Psoas muscle (tissue), 8 donors: Measurements from ENCODE around the gene ADRA2C. TPM values are rescaled to one million over a fixed set of nuclear protein-coding genes. Genes with fewer than 3 reads are reported as not detected.
"Not testable (repeated sequence)": the region's sequence is repeated elsewhere in the genome, so short reads cannot be mapped to it uniquely, and the experiment has no call there.

Source experiments
- ATAC-seq, 4 donors: fragments of 200-7000 bp; cut with Tn5 transposase; one replicate each; pipeline ENCODE4 v1.9.1; 2020; ENCODE audit warnings: moderate library complexity in 3 of 4, mild to moderate bottlenecking in 2 of 4
- DNase-seq, 2 donors: peaks; one replicate each; pipeline ENCODE4 v3.0.0-alpha.2; 2020
- H3K27ac ChIP-seq: fragments of 200-600 bp; one replicate; pipeline ENCODE4 v1.8.0; 2022
- H3K27me3 ChIP-seq, 3 donors: fragments of 200-600 bp in 1 of 3; one replicate each; pipeline versions ENCODE4 v1.6.1 to v1.8.0; 2013 to 2022; ENCODE audit warnings: low read length in 2 of 3, mild to moderate bottlenecking in 2 of 3, moderate library complexity in 1 of 3; ENCODE audit not compliant: insufficient read depth in 3 of 3
- H3K36me3 ChIP-seq, 2 donors: fragments of 200-600 bp in 1 of 2; one replicate each; pipeline versions ENCODE4 v1.6.1 to v1.8.0; 2013 to 2022; ENCODE audit warnings: low read depth in 1 of 2, mild to moderate bottlenecking in 1 of 2, moderate library complexity in 1 of 2; ENCODE audit not compliant: insufficient read depth in 1 of 2
- H3K4me1 ChIP-seq: fragments of 200-600 bp; one replicate; pipeline ENCODE4 v1.8.0; 2022
- H3K4me3 ChIP-seq: fragments of 200-600 bp; one replicate; pipeline ENCODE4 v1.8.0; 2022; ENCODE audit warnings: mild to moderate bottlenecking
- H3K9me3 ChIP-seq: fragments of 200-600 bp; one replicate; pipeline ENCODE4 v1.8.0; 2022
- whole genome bisulfite sequencing, 3 donors: extraction: QIAGEN DNeasy Blood & Tissue Kit; methylation state at CpG; one replicate each; pipeline versions ENCODE4 v1.1.6 to v1.1.7; 2013; 5-methylcytosine and 5-hydroxymethylcytosine counted together
- intact Hi-C, 2 donors: fragments of 100-400 bp; cut with DNase I; formaldehyde crosslinking; loops; one replicate each; pipeline versions ENCODE4 v1.11.0 to v1.14.2; 2022
- polyA plus RNA-seq, 3 donors: library from polyadenylated mRNA; stranded (reverse); fragments of 200-250 nt; gene quantifications; one replicate each; pipeline ENCODE4 v1.2.3, GENCODE V29; 2013
- total RNA-seq, 4 donors: library from RNA; stranded (reverse); fragmentation: NEBNext Ultra II Directional in 2 of 4; extraction: Animal tissue kit (Norgen Biotek cat#: 25700) in 2 of 4; gene quantifications; one replicate each; pipeline versions ENCODE4 v1.2.1 to v1.2.4, GENCODE V29; 2021 to 2023
- TF ChIP-seq, protein P1 (sequence below): fragments of 200-600 bp; IDR thresholded peaks from one replicate; pipeline ENCODE4 v1.8.0; 2022; ENCODE audit warnings: antibody characterized with exemption
- donor health status: healthy with polysubstance abuse.
- donor health status: DM: no; HTN: no; CAD: no; lungs with moderate emphysema.
- donor health status: Bipolar disorder and iron deficiency.
- donor health status: healthy.
- donor health status: DM: yes; HTN: yes; CAD: no.
- donor health status: DM: no; HTN: no; CAD: no.
- donor health status: DM: no; HTN: no; CAD: no.
- donor health status: DM: yes; HTN: yes; CAD: no.

The ADRA2C gene
- total and polyA plus RNA-seq, 7 donors = 1.8 to 5.0 (median 3.8) TPM

GRCh38 chr4:3811621-3812020 lies 45.4 kb downstream of the ADRA2C start:
- DNase-seq (no peak), ATAC-seq (no peak)
- H3K4me3 ChIP-seq = no peak overlapping the region
- H3K36me3 ChIP-seq = no peaks in the 10 kb centered on the region
- TF ChIP-seq, protein P1, sequence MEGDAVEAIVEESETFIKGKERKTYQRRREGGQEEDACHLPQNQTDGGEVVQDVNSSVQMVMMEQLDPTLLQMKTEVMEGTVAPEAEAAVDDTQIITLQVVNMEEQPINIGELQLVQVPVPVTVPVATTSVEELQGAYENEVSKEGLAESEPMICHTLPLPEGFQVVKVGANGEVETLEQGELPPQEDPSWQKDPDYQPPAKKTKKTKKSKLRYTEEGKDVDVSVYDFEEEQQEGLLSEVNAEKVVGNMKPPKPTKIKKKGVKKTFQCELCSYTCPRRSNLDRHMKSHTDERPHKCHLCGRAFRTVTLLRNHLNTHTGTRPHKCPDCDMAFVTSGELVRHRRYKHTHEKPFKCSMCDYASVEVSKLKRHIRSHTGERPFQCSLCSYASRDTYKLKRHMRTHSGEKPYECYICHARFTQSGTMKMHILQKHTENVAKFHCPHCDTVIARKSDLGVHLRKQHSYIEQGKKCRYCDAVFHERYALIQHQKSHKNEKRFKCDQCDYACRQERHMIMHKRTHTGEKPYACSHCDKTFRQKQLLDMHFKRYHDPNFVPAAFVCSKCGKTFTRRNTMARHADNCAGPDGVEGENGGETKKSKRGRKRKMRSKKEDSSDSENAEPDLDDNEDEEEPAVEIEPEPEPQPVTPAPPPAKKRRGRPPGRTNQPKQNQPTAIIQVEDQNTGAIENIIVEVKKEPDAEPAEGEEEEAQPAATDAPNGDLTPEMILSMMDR = no peak
- intact Hi-C loops = no loop called here
- H3K27me3 ChIP-seq = peaks cover 0 to 26% (median 5%) of the 10 kb centered on the region in 3 donors
- no peaks in the 10 kb centered on the region for H3K4me1 ChIP-seq
- no peak overlapping the region for H3K27ac ChIP-seq
- no peaks in the 10 kb centered on the region for H3K9me3 ChIP-seq
- 79 to 88% (median 81%) methylated on average over 6 of the region's 6 CpGs for WGBS, 3 donors

DNA sequence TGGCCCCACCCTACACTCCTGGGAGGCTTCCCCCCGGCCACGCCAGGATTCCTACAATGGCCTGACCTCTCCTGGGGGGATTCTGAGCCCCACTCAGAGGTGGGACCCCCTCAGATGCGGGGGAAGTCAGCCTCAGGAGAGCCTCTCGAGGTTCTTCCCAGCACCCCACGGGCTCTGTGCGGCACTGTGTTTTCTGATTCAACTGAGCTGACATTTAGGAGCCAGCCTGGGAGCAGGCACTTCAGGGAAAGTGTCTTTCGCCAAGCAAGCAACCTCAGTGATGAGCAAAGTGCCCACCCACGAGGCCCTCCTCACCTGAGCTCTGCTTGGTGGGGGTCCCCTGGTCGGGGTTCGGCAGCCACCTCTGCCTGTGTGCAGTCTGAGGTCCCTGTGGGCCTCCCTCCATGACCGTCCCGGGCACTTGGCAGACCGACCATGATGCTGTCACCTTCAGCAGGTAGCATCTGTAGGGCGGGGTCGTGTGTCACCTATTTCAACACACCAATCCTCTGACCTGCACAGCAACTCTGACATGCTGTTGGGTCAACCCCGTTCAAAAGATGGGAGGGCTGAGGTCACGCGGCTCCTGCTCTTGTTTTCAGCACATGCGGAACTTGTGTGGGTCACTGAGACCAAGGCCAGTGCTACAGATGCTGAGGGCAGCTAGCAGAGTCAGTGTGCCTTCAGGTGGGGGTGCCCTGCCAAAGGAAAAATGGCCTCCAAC lies 46.2 kb downstream of the ADRA2C start:
- H3K36me3 ChIP-seq = no peaks in the 10 kb centered on the region
- DNase-seq (no peak), ATAC-seq (no peak)
- H3K9me3 ChIP-seq = peaks cover 4% of the 10 kb centered on the region
- WGBS, 3 donors = 85 to 91% (median 88%) methylated on average over 18 to 19 of the region's 19 CpGs
- H3K27me3 ChIP-seq = peaks cover 0 to 27% (median 10%) of the 10 kb centered on the region in 3 donors
- TF ChIP-seq, protein P1 = no peak
- no peak overlapping the region for H3K4me3 ChIP-seq
- H3K4me1 ChIP-seq = no peaks in the 10 kb centered on the region
- intact Hi-C loops = no loop called here
- H3K27ac ChIP-seq = no peak overlapping the region

DNA sequence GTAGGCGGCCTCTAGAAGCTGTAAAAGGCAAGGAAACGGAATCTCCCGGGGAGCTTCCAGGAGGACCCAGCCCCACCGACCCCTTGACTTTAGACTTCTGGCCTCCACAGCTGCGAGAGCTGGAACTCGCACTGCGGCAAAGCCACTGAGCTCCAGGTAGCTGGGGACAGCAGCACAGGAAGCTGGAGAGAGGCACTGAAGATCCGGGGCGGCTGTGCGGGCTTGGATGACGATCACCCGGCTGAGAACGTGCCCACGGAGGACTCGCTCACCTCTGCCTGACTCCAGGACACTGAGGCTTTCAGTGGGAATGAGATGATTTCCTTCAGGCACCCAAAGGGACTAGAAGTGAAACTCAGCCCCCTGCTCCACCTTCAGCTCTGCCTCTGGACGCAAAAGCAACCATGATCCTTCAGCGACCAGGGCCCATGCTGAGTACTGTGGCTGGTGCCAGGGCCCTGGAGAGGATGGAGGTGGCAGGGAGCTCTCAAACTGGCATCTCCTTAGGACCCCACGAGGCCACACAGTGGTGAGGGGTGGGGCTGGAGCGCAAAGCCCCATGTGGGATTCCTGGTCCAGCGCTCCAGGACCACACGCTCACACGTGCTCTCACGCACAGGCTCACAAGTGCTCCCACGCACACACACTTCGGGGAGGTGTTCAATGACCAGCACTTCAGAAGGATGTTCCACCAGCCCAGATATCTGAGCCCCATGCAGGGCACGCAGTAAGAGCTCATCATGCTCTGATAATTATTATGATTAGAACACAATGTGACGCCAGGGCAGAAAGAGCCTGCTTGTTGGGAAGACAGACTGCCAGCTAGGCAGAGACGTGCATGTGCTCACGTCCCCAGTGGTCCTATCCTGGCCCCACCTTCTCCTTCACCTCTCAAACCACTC lies 47.2 kb downstream of the ADRA2C start:
- ATAC-seq (no peak), DNase-seq (no peak)
- Histone ChIP-seq H3K36me3 (no peaks in the 10 kb centered on the region), H3K27me3 (peaks cover 0 to 16% (median 10%) of the 10 kb centered on the region in 3 donors), H3K27ac (no peak overlapping the region), H3K4me1 (no peaks in the 10 kb centered on the region), H3K4me3 (no peak overlapping the region), H3K9me3 (peaks cover 4% of the 10 kb centered on the region)
- TF ChIP-seq, protein P1 = no peak
- intact Hi-C loops = no loop called here
- 81 to 82% (median 81%) methylated on average over 29 of the region's 29 CpGs for WGBS, 3 donors

DNA sequence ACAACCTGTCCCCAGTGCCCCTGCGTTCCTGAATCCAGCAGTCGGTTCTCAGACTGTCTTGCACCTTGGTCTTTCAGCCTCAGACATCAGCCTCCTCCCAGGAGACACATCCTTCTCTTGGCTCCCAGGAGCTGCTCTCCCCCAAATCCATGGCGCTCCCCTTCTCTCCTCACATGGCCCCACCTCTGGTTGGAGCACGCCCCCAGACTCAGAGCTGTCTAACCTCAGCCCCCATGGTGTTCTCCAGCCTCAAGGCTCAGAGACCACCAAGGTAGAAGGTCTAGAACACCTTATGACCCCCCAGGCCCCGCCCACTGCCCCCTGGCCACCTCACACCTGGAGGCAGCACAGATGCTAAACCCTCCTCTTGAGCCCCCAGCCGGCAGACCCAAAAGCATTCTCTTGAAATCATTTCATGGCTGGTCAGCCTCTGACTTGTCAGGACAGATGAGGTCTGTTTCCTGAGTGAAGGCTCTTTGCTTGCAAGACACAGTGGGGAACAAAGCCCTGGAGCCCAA lies 47.9 kb downstream of the ADRA2C start:
- 81 to 85% (median 85%) methylated on average over 6 of the region's 6 CpGs for WGBS, 3 donors
- no peak for DNase-seq
- Histone ChIP-seq H3K36me3 (no peaks in the 10 kb centered on the region), H3K4me3 (no peak overlapping the region), H3K27me3 (peaks cover 0 to 10% (median 9%) of the 10 kb centered on the region in 3 donors), H3K27ac (no peak overlapping the region), H3K4me1 (no peaks in the 10 kb centered on the region), H3K9me3 (peaks cover 4% of the 10 kb centered on the region)
- no peak for ATAC-seq
- intact Hi-C loops = no loop called here
- TF ChIP-seq, protein P1 = no peak

DNA sequence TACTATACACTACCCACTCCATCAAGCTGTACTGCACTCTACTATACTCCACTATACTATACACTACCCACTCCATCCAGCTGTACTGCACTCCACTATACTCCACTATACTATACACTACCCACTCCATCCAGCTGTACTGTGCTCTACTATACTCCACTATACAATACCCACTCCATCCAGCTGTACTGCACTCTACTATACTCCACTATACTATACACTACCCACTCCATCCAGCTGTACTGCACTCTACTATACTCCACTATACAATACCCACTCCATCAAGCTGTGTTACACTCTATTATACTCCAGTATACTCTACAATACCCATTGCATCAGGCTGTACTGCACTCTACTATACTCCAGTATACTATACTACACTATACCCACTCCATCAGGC lies 48.7 kb downstream of the ADRA2C start:
- H3K9me3 ChIP-seq, intact Hi-C loops, H3K36me3 ChIP-seq, ATAC-seq, H3K4me1 ChIP-seq, H3K27me3 ChIP-seq, H3K27ac ChIP-seq, DNase-seq, H3K4me3 ChIP-seq: not testable (repeated sequence)
